ENCODE measurements around the gene DNAJB4. TPM values are rescaled to one million over a fixed set of nuclear protein-coding genes. Genes with fewer than 3 reads are reported as not detected.

DNAJB4 gene
- total and polyA plus RNA-seq, 2 of the 8 experiments (the other 6 are each of a cell fraction or from before 2014, with no cell fraction given), result 6.6 to 21.8 TPM

DNA sequence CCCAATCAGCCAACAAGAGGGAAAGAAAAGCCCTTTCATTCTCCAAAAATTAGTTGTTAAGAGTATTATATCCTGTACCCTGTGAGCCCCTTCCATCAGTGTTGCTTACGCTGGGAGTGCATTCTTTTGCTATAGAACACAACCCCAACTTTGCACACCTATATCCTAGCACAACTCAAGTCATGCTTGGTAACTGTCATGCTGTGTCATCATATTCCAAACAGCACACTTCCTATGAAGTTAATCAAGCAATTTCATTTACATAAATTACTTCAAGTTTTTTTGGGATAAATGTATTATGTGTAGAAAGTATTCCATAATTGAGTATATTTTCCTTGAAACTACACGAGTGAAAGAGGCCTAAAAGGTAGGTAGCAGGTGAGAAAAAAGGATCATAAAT is 45.9 kb upstream of the DNAJB4 start:
- Histone ChIP-seq H3K79me2 (ENCODE audit: control insufficient read depth in 1 of 2, insufficient read depth in 2 of 2, low read length in 2 of 2) (peaks cover 0 to 37% of the 10 kb centered on the region in 2 experiments; a peak in 2 of 4 replicates), H3K27ac (ENCODE audit: low read depth, low read length) (no peak overlapping the region), H3K36me3 (ENCODE audit: control insufficient read depth in 2 of 4, insufficient read depth in 4 of 4, low read length in 3 of 4) (peaks cover 46 to 100% (median 92%) of the 10 kb centered on the region in 4 experiments), H3K4me1 (replicated peaks in 1 of 4; ENCODE audit: control insufficient read depth in 3 of 4, insufficient read depth in 4 of 4, low read length in 3 of 4) (no peaks in the 10 kb centered on the region), H2BK120ac (replicated peaks; ENCODE audit: low read depth, low read length) (no peak overlapping the region), H3K4ac (replicated peaks; ENCODE audit: insufficient read length, low read depth, low read length) (no peak overlapping the region), H3K9ac (replicated peaks in 1 of 4; ENCODE audit: extremely low read depth in 1 of 4, low read depth in 3 of 4, low read length in 3 of 4) (no peak overlapping the region), H3K23ac (ENCODE audit: insufficient read length) (no peak overlapping the region), H3K56ac (replicated peaks; ENCODE audit: insufficient read length, low read depth, low read length) (no peak overlapping the region), H2BK12ac (ENCODE audit: low read depth, low read length) (no peak overlapping the region), H4K20me1 (replicated peaks in 1 of 2; ENCODE audit: control insufficient read depth in 1 of 2, insufficient read depth in 2 of 2, low read length in 2 of 2) (peaks cover 11% of the 10 kb centered on the region in 2 experiments), H3K9me3 (ENCODE audit: insufficient read depth in 2 of 2, low read depth in 1 of 2, low read length in 1 of 2) (no peaks in the 10 kb centered on the region), H2AK5ac (ENCODE audit: low read depth, low read length) (no peak overlapping the region), H3K23me2 (ENCODE audit: low read depth, low read length) (no peaks in the 10 kb centered on the region), H3K79me1 (ENCODE audit: low read depth, low read length) (no peaks in the 10 kb centered on the region), H3K27me3 (replicated peaks in 1 of 4; ENCODE audit: control insufficient read depth in 3 of 4, extremely low read depth in 1 of 4, insufficient read depth in 3 of 4, low read length in 3 of 4) (no peaks in the 10 kb centered on the region), H3K14ac (ENCODE audit: insufficient read length) (no peak overlapping the region), H3K4me3 (ENCODE audit: extremely low read depth in 1 of 4, insufficient read depth in 2 of 4, low read depth in 3 of 4, low read length in 4 of 4) (no peak overlapping the region), H2BK15ac (ENCODE audit: low read length) (no peak overlapping the region), H3K18ac (ENCODE audit: extremely low read depth, low read length) (no peak overlapping the region), H3K4me2 (ENCODE audit: insufficient read depth in 1 of 2, low read depth in 2 of 2, low read length in 2 of 2) (no peak overlapping the region), H2BK5ac (ENCODE audit: low read depth, low read length) (no peak overlapping the region), H4K8ac (ENCODE audit: extremely low read depth, insufficient read depth, low read length) (no peak overlapping the region), H2AFZ (ENCODE audit: low read length) (no peak overlapping the region), H2BK20ac (ENCODE audit: low read length) (no peak overlapping the region), H4K5ac (ENCODE audit: insufficient read length, low read depth, low read length) (no peak overlapping the region), H4K91ac (replicated peaks; ENCODE audit: insufficient read length, low read length) (no peak overlapping the region)
- CTCF ChIA-PET (ENCODE audit: partially characterized antibody), result interaction anchor here (0.5 to 1.5 kb wide), 2 partner anchors 9 to 305 kb away, joined by 3 read pairs; no protein-coding TSS in a partner anchor
- WGBS, 2 experiments (ENCODE audit: extremely low coverage in 1 of 2, insufficient coverage in 1 of 2, insufficient read length in 1 of 2, insufficient replicate concordance in 2 of 2, low coverage in 1 of 2, low lambda C conversion rate in 2 of 2, missing lambda C conversion rate in 1 of 2), result 93% methylated on average over 2 of the region's 2 CpGs; no CpG with 5 or more reads in 1 of the 2 experiments
- TF ChIP-seq POLR2AphosphoS5 (IDR thresholded peaks at IDR 0.05; ENCODE audit: low read depth, low read length), result 0 out of 2 replicates have a peak, but pooled peaks have one; percentile 5
- TF ChIP-seq NANOG (IDR thresholded peaks at IDR 0.05; ENCODE audit: insufficient read depth, low read depth, low read length, poor library complexity, severe bottlenecking), result no peak
- TF ChIP-seq TBP (IDR thresholded peaks at IDR 0.05; ENCODE audit: low read depth, low read length), result no peak
- FAIRE-seq, result no peak
- no peak for DNase-seq (ENCODE audit: low read depth in 1 of 2, low spot score in 2 of 2)
- POLR2A ChIA-PET (ENCODE audit: partially characterized antibody), result interaction anchor here (2.2 to 4.1 kb wide), 2 partner anchors 12 to 19 kb away, joined by 11 to 17 read pairs; partner anchors contain the start of gene FUBP1
